Astrocyte of the cerebellum (primary cell): ENCODE measurements around the gene GPR18.

Experiments
- DNase-seq: peaks from one replicate; pipeline ENCODE4 v3.0.0-alpha.2; 2011; ENCODE audit warnings: low read depth
- H3K4me3 ChIP-seq: 2 replicates; pipeline ENCODE4 v1.5.1; 2011; ENCODE audit warnings: mild to moderate bottlenecking, low read depth, low read length, moderate library complexity
- CTCF ChIP-seq: IDR thresholded peaks from 2 replicates; pipeline ENCODE4 v1.5.1; 2012; ENCODE audit warnings: low read length, low read depth, moderate library complexity, mild to moderate bottlenecking; ENCODE audit errors: missing control alignments
- in situ Hi-C: cut with HindIII; loops from 2 replicates; pipeline ENCODE4 v1.10.0; 2017; ENCODE audit warnings: low sequenced_read_pairs

GPR18 gene

GRCh38 chr13:99303863-99304521 is 45.8 kb upstream of the GPR18 start:
- no peak for DNase-seq
- no peak overlapping the region for H3K4me3 ChIP-seq
- in situ Hi-C loops: no loop called here
- TF ChIP-seq CTCF: no peak

DNA sequence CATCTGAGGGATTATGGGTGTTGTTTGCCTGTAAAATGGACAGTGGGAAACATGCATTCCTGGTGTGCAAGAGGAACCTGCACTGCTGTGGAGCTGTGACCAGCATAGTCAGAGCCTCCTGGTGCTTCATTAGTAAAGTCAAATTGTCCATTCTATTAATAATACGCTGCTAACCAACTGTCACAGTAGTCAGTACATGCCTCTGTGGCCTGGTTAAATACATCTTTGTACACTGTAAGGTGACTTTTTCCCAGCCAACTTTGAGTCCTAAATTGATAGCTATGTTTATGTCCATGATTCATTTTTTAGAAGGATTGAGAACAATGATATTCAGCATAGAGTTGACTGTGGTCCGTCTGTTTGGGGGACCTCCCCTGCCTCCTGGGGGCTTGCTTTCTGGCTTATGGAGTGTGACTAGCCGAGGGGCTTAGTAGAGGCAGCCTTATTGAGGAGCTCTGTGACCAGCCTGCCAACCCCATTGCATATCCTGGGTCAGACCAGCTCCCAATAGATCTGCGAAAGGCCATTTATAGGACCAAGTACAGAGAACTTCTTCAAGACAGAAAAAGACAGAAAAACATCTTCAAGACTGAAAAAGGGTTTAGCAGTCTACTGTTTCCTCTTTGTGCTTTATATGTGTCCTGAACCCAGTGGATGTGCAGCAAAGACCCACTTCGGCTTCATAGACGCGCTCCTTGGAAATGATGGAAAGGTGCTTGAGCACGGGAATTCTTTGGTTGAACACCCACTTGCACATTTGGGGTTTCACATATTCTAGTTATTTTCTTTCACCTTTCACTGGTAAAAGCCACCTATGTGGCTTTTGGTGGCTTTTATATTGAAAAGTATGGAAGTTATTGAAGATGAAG is 44.7 kb upstream of the GPR18 start:
- in situ Hi-C loops: no loop called here
- no peak for TF ChIP-seq CTCF
- H3K4me3 ChIP-seq: no peak overlapping the region
- no peak for DNase-seq

- DNase-seq: no peak
- H3K4me3 ChIP-seq: no peak overlapping the region
- in situ Hi-C loops: no loop called here
- no peak for TF ChIP-seq CTCF
Observed at GRCh38 chr13:99301913-99302636, 43.9 kb upstream of the GPR18 start.

- no peak for TF ChIP-seq CTCF
- in situ Hi-C loops: no loop called here
- DNase-seq: no peak
- no peak overlapping the region for H3K4me3 ChIP-seq
Observed at GRCh38 chr13:99301056-99301838, 43.1 kb upstream of the GPR18 start.

DNA sequence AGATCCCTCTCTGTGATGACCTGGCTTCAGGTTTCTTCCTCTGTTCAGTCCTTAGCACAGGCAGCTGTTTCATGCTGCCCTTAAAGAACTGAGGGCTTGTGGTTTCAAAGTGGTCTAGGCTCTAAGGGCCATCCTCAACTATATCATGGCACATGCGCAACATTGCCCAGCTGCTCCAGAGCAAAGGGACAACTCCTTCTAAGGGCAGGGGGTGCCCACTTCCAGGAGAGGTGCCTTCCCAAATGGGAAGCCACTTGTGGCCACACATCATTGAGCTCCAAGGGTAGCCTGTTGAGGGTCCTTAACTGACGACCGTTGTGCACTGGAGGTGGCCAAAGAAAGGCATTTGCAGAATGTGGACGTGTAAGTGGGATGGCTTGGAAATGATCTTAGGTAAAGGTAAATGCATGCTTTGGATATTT is 41.8 kb upstream of the GPR18 start:
- in situ Hi-C loops: no loop called here

More for the DNA sequence above, 41.8 kb upstream of the GPR18 start:
- TF ChIP-seq CTCF: no peak
- DNase-seq: no peak
- no peak overlapping the region for H3K4me3 ChIP-seq
